ENCODE results near the gene SLITRK1. TPM values are rescaled to one million over a fixed set of nuclear protein-coding genes. Genes with fewer than 3 reads are reported as not detected.

The SLITRK1 gene
- polyA plus RNA-seq, 6 donors from 2014 or later = not detected

DNA sequence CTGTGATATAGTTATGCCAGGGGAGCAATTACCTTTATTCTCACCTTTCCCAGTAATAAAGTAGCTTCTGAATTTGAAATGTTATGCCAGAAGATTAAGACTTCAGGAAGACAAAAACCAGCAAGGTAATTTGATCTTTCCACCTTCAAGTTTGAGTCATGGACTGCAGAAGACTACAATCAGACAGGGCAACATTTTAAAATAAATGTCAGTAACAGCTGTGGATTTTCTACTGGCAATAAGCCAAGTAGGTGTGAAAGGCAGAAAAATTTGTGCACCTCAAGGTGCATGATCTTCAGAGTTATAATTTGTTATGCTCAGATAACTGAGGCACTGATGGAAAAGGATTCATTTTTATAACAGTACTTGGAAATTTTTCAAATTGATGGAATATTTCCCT, 54.9 kb downstream of the SLITRK1 start:
- H3K4me3 Mint-ChIP-seq = no peak overlapping the region
- no peak overlapping the region for H3K27ac Mint-ChIP-seq
- H3K36me3 Mint-ChIP-seq = no peaks in the 10 kb centered on the region
- no peaks in the 10 kb centered on the region for H3K27me3 Mint-ChIP-seq
- H3K9me3 Mint-ChIP-seq = peaks cover 0 to 14% (median 3%) of the 10 kb centered on the region in 7 donors
- DNase-seq (no peak), ATAC-seq (ENCODE audit: low read depth in 2 of 2) (no peak)
- H3K4me1 Mint-ChIP-seq = no peaks in the 10 kb centered on the region
